GM21786 (cell line): ENCODE results near the gene DNMT1.

ENCODE experiments used
- ATAC-seq: cut with Tn5 transposase; IDR thresholded peaks from one replicate; pipeline ENCODE4 v1.9.1; 2021; ENCODE audit not compliant: unreplicated experiment

DNMT1 gene

GRCh38 chr19:10142701-10143375 is 51.9 kb downstream of the DNMT1 start:
- ATAC-seq, result no peak

- ATAC-seq, result no peak
Measured at GRCh38 chr19:10141973-10142372, 52.8 kb downstream of the DNMT1 start.

- ATAC-seq, result no peak
Measured at GRCh38 chr19:10141479-10141878, 53.3 kb downstream of the DNMT1 start.

- ATAC-seq, result no peak
Measured at GRCh38 chr19:10139952-10140351, 54.8 kb downstream of the DNMT1 start.

GRCh38 chr19:10138879-10139795 is 55.6 kb downstream of the DNMT1 start:
- no peak for ATAC-seq

GRCh38 chr19:10137751-10138682 is 56.7 kb downstream of the DNMT1 start:
- no peak for ATAC-seq

GRCh38 chr19:10136936-10137335 is 57.8 kb downstream of the DNMT1 start:
- ATAC-seq, result no peak

- ATAC-seq, result no peak
Measured at GRCh38 chr19:10135551-10136334, 59.0 kb downstream of the DNMT1 start.

GRCh38 chr19:10134040-10134439 is 60.7 kb downstream of the DNMT1 start:
- no peak for ATAC-seq

- ATAC-seq, result no peak
Measured at GRCh38 chr19:10133596-10133995, 61.2 kb downstream of the DNMT1 start.

GRCh38 chr19:10132905-10133304 is 61.8 kb downstream of the DNMT1 start:
- no peak for ATAC-seq

- ATAC-seq, result no peak
Measured at GRCh38 chr19:10126213-10126639, 68.5 kb downstream of the DNMT1 start.

GRCh38 chr19:10124429-10124828 is 70.3 kb downstream of the DNMT1 start:
- no peak for ATAC-seq

- no peak for ATAC-seq
Measured at GRCh38 chr19:10122045-10122444, 72.7 kb downstream of the DNMT1 start.

GRCh38 chr19:10120538-10121189 is 74.1 kb downstream of the DNMT1 start:
- ATAC-seq, result no peak

GRCh38 chr19:10118960-10119359 is 75.8 kb downstream of the DNMT1 start:
- no peak for ATAC-seq

- no peak for ATAC-seq
Measured at GRCh38 chr19:10116866-10117616, 77.7 kb downstream of the DNMT1 start.

- ATAC-seq, result no peak
Measured at GRCh38 chr19:10116085-10116865, 78.5 kb downstream of the DNMT1 start.
